Measurements from ENCODE around the gene NT5C1B.

NT5C1B gene

DNA sequence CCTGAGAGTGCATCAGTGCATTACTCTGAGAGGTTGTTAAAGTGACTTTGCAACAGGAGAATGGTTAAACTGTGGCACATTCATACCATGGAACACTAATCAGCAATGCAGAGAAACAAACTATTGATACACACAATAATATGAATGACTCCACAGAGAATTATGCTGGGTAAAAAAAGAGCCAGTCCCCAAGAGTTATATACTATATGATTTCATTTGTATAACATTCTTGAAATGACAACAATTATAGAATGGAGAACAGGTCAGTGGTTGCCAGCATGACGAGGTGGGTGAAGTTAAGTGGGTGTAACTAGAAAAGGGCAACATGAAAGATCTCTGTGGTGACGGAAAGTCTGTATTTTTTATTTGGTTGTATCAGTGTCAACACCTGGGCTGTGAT lies 3.0 kb upstream of the NT5C1B start:
- H3K36me3 ChIP-seq (replicated peaks in 1 of 2; ENCODE audit: control insufficient read depth in 2 of 2, insufficient read depth in 2 of 2, low read length in 2 of 2) = no peaks in the 10 kb centered on the region
- H3K18ac ChIP-seq (ENCODE audit: low read length) = no peak overlapping the region
- H3K9me3 ChIP-seq (replicated peaks in 1 of 2; ENCODE audit: control insufficient read depth in 2 of 2, insufficient read depth in 1 of 2, low read depth in 1 of 2, low read length in 2 of 2) = no peaks in the 10 kb centered on the region
- H3K4me1 ChIP-seq (ENCODE audit: control insufficient read depth in 2 of 2, insufficient read depth in 1 of 2, low read depth in 1 of 2, low read length in 2 of 2) = no peaks in the 10 kb centered on the region
- no peak overlapping the region for H3K4me3 ChIP-seq (ENCODE audit: low read length in 2 of 2)
- no peak overlapping the region for H3K4ac ChIP-seq (ENCODE audit: low read length)
- no peak overlapping the region for H2BK15ac ChIP-seq (ENCODE audit: low read length)
- no peak overlapping the region for H3K23ac ChIP-seq (ENCODE audit: low read depth, low read length, poor library complexity)
- no peak overlapping the region for H3K9ac ChIP-seq (ENCODE audit: low read depth, low read length, poor library complexity)
- H2AFZ ChIP-seq (ENCODE audit: low read length) = no peak overlapping the region
- H4K91ac ChIP-seq (ENCODE audit: low read depth, low read length, poor library complexity) = no peak overlapping the region
- no peaks in the 10 kb centered on the region for H3K27me3 ChIP-seq (ENCODE audit: control insufficient read depth in 3 of 3, insufficient read depth in 3 of 3, low read depth in 1 of 3, low read length in 3 of 3)
- H2AK5ac ChIP-seq (ENCODE audit: low read depth, low read length) = no peak overlapping the region
- no peak overlapping the region for H3K27ac ChIP-seq (replicated peaks; ENCODE audit: low read length)
- H3K4me2 ChIP-seq (ENCODE audit: insufficient read depth, low read length, poor library complexity, severe bottlenecking) = no peak overlapping the region
- H3K14ac ChIP-seq (ENCODE audit: low read length) = no peak overlapping the region
- no peak overlapping the region for H4K8ac ChIP-seq (ENCODE audit: low read depth, low read length)
- no CpG with 5 or more reads among the region's 2 CpGs for WGBS, 2 donors (ENCODE audit: extremely low coverage in 2 of 2, insufficient read length in 2 of 2, insufficient replicate concordance in 1 of 2)
- H2BK120ac ChIP-seq (ENCODE audit: low read depth, low read length) = no peak overlapping the region
- no peak overlapping the region for H2BK5ac ChIP-seq (ENCODE audit: low read length)
- H2BK12ac ChIP-seq (ENCODE audit: low read length) = no peak overlapping the region
- H3K79me1 ChIP-seq (ENCODE audit: low read depth, low read length) = no peaks in the 10 kb centered on the region
- no peak for DNase-seq (ENCODE audit: low spot score)

DNA sequence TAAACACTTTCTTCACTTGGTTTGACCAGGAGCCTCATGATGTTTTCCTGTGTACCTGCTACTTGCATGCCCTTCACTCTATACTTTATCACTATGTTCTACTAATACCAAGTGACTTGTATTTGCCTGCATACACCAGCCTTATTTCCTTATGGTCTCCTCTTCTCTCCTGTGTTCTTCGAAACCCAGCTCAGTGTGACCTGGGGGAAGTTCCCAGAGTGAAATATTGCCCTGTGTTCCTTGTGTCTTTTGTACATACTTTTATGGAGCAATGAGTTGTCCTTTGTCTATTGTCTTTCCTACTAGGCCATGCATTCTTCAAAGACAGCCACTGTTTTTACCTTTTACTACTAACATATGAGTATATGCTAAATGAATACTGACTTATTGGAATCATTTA lies 567 bp downstream of the NT5C1B start:
- Histone ChIP-seq H3K4ac (ENCODE audit: low read length) (no peak overlapping the region), H3K36me3 (replicated peaks in 1 of 2; ENCODE audit: control insufficient read depth in 2 of 2, insufficient read depth in 2 of 2, low read length in 2 of 2) (no peaks in the 10 kb centered on the region), H2BK12ac (ENCODE audit: low read length) (no peak overlapping the region), H2BK5ac (ENCODE audit: low read length) (no peak overlapping the region), H4K91ac (ENCODE audit: low read depth, low read length, poor library complexity) (no peak overlapping the region), H2AFZ (ENCODE audit: low read length) (no peak overlapping the region), H3K9ac (ENCODE audit: low read depth, low read length, poor library complexity) (no peak overlapping the region), H3K4me1 (ENCODE audit: control insufficient read depth in 2 of 2, insufficient read depth in 1 of 2, low read depth in 1 of 2, low read length in 2 of 2) (no peaks in the 10 kb centered on the region), H3K23ac (ENCODE audit: low read depth, low read length, poor library complexity) (no peak overlapping the region), H3K27me3 (ENCODE audit: control insufficient read depth in 3 of 3, insufficient read depth in 3 of 3, low read depth in 1 of 3, low read length in 3 of 3) (no peaks in the 10 kb centered on the region), H4K8ac (ENCODE audit: low read depth, low read length) (no peak overlapping the region), H3K4me3 (ENCODE audit: low read length in 2 of 2) (no peak overlapping the region), H3K9me3 (replicated peaks in 1 of 2; ENCODE audit: control insufficient read depth in 2 of 2, insufficient read depth in 1 of 2, low read depth in 1 of 2, low read length in 2 of 2) (peaks cover 0 to 3% of the 10 kb centered on the region in 2 donors), H3K4me2 (ENCODE audit: insufficient read depth, low read length, poor library complexity, severe bottlenecking) (no peak overlapping the region), H3K79me1 (ENCODE audit: low read depth, low read length) (no peaks in the 10 kb centered on the region), H3K18ac (ENCODE audit: low read length) (no peak overlapping the region), H3K14ac (ENCODE audit: low read length) (no peak overlapping the region), H2BK15ac (ENCODE audit: low read length) (no peak overlapping the region), H2AK5ac (ENCODE audit: low read depth, low read length) (no peak overlapping the region), H3K27ac (replicated peaks; ENCODE audit: low read length) (no peak overlapping the region), H2BK120ac (ENCODE audit: low read depth, low read length) (no peak overlapping the region)
- no peak for DNase-seq (ENCODE audit: low spot score)
- no CpG with 5 or more reads among the region's 1 CpG for WGBS, 2 donors (ENCODE audit: extremely low coverage in 2 of 2, insufficient read length in 2 of 2, insufficient replicate concordance in 1 of 2)

DNA sequence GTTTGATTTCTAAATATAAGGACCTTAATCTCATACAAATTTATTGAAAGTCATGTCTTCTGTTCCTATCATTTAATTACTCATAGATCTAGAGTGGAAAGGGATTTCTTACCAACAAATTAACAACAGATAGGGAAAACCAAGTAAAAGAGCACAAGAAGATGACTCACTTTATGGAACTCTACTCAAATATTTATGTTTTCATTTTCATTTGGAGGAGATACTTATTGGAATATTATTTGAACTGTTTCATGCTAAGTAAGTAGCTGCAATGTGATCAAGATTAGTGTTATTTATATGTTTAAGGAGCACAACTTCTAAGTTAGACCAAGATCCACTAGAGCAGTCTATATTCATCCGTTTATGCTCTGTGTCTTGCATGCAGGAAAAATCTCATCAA lies 1.3 kb downstream of the NT5C1B start:
- H3K4ac ChIP-seq (ENCODE audit: low read length) = no peak overlapping the region

DNA sequence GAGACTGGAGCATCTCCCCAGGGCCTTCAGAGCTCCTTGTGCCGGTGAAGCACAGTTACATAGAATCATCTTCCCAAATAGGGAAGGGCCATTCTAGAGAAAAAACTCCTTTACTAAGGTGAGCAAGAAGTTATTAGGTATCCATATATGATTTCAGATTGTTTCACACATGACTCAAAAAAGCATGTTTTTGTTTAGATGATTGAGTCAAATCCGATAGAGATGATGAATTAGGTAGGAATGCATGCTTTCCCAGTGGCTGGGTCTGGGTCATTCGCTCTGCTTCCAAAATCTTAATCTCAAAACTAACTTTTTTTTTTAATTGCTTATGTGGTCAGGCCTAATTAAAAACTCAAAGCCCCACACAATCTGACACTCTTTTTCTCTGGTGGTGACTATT lies 3.8 kb downstream of the NT5C1B start:
- no CpG with 5 or more reads among the region's 3 CpGs for WGBS, 2 donors (ENCODE audit: extremely low coverage in 2 of 2, insufficient read length in 2 of 2, insufficient replicate concordance in 1 of 2)
- H2BK120ac ChIP-seq (ENCODE audit: low read depth, low read length) = no peak overlapping the region

More for the DNA sequence above, 1.3 kb downstream of the NT5C1B start:
- Histone ChIP-seq H3K23ac (ENCODE audit: low read depth, low read length, poor library complexity) (no peak overlapping the region), H3K4me3 (ENCODE audit: low read length in 2 of 2) (no peak overlapping the region), H2AFZ (ENCODE audit: low read length) (no peak overlapping the region), H3K9ac (ENCODE audit: low read depth, low read length, poor library complexity) (no peak overlapping the region), H3K27me3 (ENCODE audit: control insufficient read depth in 3 of 3, insufficient read depth in 3 of 3, low read depth in 1 of 3, low read length in 3 of 3) (no peaks in the 10 kb centered on the region), H2BK15ac (ENCODE audit: low read length) (no peak overlapping the region), H3K4me1 (ENCODE audit: control insufficient read depth in 2 of 2, insufficient read depth in 1 of 2, low read depth in 1 of 2, low read length in 2 of 2) (no peaks in the 10 kb centered on the region), H2BK120ac (ENCODE audit: low read depth, low read length) (no peak overlapping the region), H2BK12ac (ENCODE audit: low read length) (no peak overlapping the region), H3K27ac (replicated peaks; ENCODE audit: low read length) (no peak overlapping the region), H3K36me3 (replicated peaks in 1 of 2; ENCODE audit: control insufficient read depth in 2 of 2, insufficient read depth in 2 of 2, low read length in 2 of 2) (no peaks in the 10 kb centered on the region), H4K91ac (ENCODE audit: low read depth, low read length, poor library complexity) (no peak overlapping the region), H2AK5ac (ENCODE audit: low read depth, low read length) (no peak overlapping the region), H3K18ac (ENCODE audit: low read length) (no peak overlapping the region), H3K4me2 (ENCODE audit: insufficient read depth, low read length, poor library complexity, severe bottlenecking) (no peak overlapping the region), H3K79me1 (ENCODE audit: low read depth, low read length) (no peaks in the 10 kb centered on the region), H2BK5ac (ENCODE audit: low read length) (no peak overlapping the region), H4K8ac (ENCODE audit: low read depth, low read length) (no peak overlapping the region), H3K9me3 (replicated peaks in 1 of 2; ENCODE audit: control insufficient read depth in 2 of 2, insufficient read depth in 1 of 2, low read depth in 1 of 2, low read length in 2 of 2) (peaks cover 0 to 3% of the 10 kb centered on the region in 2 donors), H3K14ac (ENCODE audit: low read length) (no peak overlapping the region)
- no CpG with 5 or more reads among the region's 1 CpG for WGBS, 2 donors (ENCODE audit: extremely low coverage in 2 of 2, insufficient read length in 2 of 2, insufficient replicate concordance in 1 of 2)
- no peak for DNase-seq (ENCODE audit: low spot score)

More for the DNA sequence above, 3.8 kb downstream of the NT5C1B start:
- Histone ChIP-seq H3K4ac (ENCODE audit: low read length) (no peak overlapping the region), H2AFZ (ENCODE audit: low read length) (no peak overlapping the region), H3K14ac (ENCODE audit: low read length) (no peak overlapping the region), H2BK15ac (ENCODE audit: low read length) (no peak overlapping the region), H3K4me2 (ENCODE audit: insufficient read depth, low read length, poor library complexity, severe bottlenecking) (peak overlapping the region; percentile 11), H2AK5ac (ENCODE audit: low read depth, low read length) (no peak overlapping the region), H2BK12ac (ENCODE audit: low read length) (no peak overlapping the region), H3K23ac (ENCODE audit: low read depth, low read length, poor library complexity) (no peak overlapping the region), H3K27me3 (ENCODE audit: control insufficient read depth in 3 of 3, insufficient read depth in 3 of 3, low read depth in 1 of 3, low read length in 3 of 3) (no peaks in the 10 kb centered on the region), H3K4me1 (ENCODE audit: control insufficient read depth in 2 of 2, insufficient read depth in 1 of 2, low read depth in 1 of 2, low read length in 2 of 2) (no peaks in the 10 kb centered on the region), H3K27ac (replicated peaks; ENCODE audit: low read length) (no peak overlapping the region), H3K4me3 (ENCODE audit: low read length in 2 of 2) (no peak overlapping the region), H4K8ac (ENCODE audit: low read depth, low read length) (no peak overlapping the region), H2BK5ac (ENCODE audit: low read length) (no peak overlapping the region), H3K18ac (ENCODE audit: low read length) (no peak overlapping the region), H3K36me3 (replicated peaks in 1 of 2; ENCODE audit: control insufficient read depth in 2 of 2, insufficient read depth in 2 of 2, low read length in 2 of 2) (no peaks in the 10 kb centered on the region), H4K91ac (ENCODE audit: low read depth, low read length, poor library complexity) (no peak overlapping the region), H3K9ac (ENCODE audit: low read depth, low read length, poor library complexity) (no peak overlapping the region), H3K9me3 (replicated peaks in 1 of 2; ENCODE audit: control insufficient read depth in 2 of 2, insufficient read depth in 1 of 2, low read depth in 1 of 2, low read length in 2 of 2) (peaks cover 0 to 3% of the 10 kb centered on the region in 2 donors), H3K79me1 (ENCODE audit: low read depth, low read length) (no peaks in the 10 kb centered on the region)
- no peak for DNase-seq (ENCODE audit: low spot score)

All from neuronal stem cell (in vitro differentiated cells).